ENCODE data around the gene MYH9.

MYH9 gene

DNA sequence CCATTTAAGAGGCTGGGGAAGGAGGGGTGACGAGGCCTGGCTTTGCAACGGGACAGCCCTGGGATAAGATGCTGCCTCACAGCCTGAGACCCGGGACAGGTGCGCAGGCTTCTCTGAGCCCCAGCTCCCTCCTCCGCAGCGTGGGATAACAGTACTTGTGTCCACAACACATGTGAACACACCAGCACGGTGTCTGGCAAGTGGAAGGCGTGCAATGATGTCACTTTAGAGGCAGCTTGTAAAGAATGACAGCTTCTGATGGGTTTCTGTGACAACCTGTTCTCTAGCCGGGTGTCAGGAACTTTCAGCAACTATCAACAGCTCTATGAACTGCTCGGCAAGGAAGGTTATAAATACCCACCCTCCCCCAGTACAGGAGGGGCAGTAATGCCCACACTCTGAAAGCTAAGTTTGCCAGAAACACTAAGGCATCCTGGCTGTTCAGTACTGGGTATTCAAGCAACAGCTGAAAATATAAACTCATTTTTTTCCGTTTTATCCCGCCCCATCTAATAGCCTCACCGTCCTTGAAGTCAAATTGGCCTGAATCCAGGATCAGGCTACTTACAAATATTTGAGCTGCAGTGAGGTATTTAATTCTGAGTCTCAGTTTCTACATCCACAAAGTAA, 59.7 kb downstream of the MYH9 start:
- H3K4me1 ChIP-seq (ENCODE audit: control insufficient read depth, insufficient read depth, low read length) = peaks cover 44% of the 10 kb centered on the region
- H3K36me3 ChIP-seq (ENCODE audit: control insufficient read depth in 2 of 2, insufficient read depth in 1 of 2, low read length in 2 of 2) = peaks cover 0 to 73% of the 10 kb centered on the region in 2 experiments; a peak in 2 of 3 replicates
- ChIA-PET CTCF (interaction anchor here (0.6 to 2.8 kb wide), 11 partner anchors 19 to 159 kb away, joined by 3 to 23 read pairs (median 3); no protein-coding TSS in a partner anchor), POLR2A (interaction anchor here (0.6 to 2.6 kb wide), 18 partner anchors 15 to 154 kb away, joined by 3 to 17 read pairs (median 4); partner anchors contain the start of genes MYH9 and TXN2)
- peak overlapping the region; percentile 85; the same call in 1 of the 2 replicates for H3K27ac ChIP-seq (ENCODE audit: extremely low read depth, low read depth, low read length)
- no peak for TF ChIP-seq ZNF837 (tag by site-specific recombination; IDR thresholded peaks at IDR 0.05)
- TF ChIP-seq, protein P1, sequence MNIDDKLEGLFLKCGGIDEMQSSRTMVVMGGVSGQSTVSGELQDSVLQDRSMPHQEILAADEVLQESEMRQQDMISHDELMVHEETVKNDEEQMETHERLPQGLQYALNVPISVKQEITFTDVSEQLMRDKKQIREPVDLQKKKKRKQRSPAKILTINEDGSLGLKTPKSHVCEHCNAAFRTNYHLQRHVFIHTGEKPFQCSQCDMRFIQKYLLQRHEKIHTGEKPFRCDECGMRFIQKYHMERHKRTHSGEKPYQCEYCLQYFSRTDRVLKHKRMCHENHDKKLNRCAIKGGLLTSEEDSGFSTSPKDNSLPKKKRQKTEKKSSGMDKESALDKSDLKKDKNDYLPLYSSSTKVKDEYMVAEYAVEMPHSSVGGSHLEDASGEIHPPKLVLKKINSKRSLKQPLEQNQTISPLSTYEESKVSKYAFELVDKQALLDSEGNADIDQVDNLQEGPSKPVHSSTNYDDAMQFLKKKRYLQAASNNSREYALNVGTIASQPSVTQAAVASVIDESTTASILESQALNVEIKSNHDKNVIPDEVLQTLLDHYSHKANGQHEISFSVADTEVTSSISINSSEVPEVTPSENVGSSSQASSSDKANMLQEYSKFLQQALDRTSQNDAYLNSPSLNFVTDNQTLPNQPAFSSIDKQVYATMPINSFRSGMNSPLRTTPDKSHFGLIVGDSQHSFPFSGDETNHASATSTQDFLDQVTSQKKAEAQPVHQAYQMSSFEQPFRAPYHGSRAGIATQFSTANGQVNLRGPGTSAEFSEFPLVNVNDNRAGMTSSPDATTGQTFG (tag by site-specific recombination; IDR thresholded peaks at IDR 0.05; ENCODE audit: borderline replicate concordance) = no peak
- no peak for TF ChIP-seq MEIS1 (CRISPR knock-in tag; IDR thresholded peaks at IDR 0.05; ENCODE audit: borderline replicate concordance)
- TF ChIP-seq, protein P2, sequence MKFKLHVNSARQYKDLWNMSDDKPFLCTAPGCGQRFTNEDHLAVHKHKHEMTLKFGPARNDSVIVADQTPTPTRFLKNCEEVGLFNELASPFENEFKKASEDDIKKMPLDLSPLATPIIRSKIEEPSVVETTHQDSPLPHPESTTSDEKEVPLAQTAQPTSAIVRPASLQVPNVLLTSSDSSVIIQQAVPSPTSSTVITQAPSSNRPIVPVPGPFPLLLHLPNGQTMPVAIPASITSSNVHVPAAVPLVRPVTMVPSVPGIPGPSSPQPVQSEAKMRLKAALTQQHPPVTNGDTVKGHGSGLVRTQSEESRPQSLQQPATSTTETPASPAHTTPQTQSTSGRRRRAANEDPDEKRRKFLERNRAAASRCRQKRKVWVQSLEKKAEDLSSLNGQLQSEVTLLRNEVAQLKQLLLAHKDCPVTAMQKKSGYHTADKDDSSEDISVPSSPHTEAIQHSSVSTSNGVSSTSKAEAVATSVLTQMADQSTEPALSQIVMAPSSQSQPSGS (tag by site-specific recombination; IDR thresholded peaks at IDR 0.05; ENCODE audit: low read depth) = 0 out of 2 replicates have a peak, but pooled peaks have one; percentile 15
- no peak for TF ChIP-seq RBAK (tag by site-specific recombination; IDR thresholded peaks at IDR 0.05)
- TF ChIP-seq ZNF521 (tag by site-specific recombination; IDR thresholded peaks at IDR 0.05) = no peak
- peak; percentile 54 for TF ChIP-seq SCRT2 (tag by site-specific recombination; IDR thresholded peaks at IDR 0.05)
- no peaks in the 10 kb centered on the region for H3K9me3 ChIP-seq (ENCODE audit: control insufficient read depth, insufficient read depth, low read depth, low read length)
- H3K4me3 ChIP-seq (ENCODE audit: low read depth, low read length) = no peak overlapping the region

DNA sequence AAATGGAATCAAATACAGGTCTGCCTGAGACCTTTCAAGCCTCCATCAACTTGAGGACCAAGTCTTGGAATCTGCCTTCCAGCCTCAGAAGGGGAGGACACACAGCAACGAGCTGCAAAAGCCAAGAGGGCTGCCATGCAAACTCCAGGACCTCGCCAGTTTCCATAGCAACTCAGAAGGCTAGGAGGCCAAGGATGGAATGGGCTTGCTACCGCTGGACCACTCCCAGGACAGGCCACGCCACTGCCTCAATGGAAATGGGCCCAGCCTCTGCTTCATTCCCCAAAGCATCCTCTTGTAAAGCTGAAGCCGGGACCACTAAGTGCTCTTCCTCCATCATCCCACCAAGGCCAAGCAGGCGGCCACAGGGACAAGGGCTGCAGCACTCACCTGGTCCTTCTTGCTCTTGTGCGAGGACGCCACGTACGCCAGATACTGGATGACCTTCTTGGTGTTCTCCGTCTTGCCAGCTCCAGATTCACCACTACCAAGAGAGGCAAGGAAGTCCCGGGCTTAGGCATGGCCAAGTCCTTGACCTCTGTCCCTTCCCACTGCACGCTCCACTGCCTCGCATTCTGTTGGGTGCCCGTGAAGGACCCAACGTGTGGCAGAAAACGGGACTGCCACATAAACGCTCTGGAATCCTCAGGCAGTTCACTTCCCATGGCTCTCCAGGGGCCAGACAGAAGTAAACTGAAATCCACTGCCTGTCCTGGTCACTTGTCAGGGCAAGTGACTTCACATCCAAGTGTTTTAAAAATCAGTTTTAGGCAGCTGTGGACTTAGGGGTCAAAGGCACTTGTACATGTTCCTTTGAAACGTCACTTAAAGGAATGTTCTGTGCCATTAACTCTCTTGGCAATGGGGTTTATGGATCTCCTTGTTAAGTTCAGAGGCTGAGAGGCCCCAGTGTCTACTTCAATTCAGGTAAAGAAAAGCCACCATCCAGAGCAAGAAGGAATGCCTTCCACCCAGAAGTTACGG, 61.3 kb downstream of the MYH9 start:
- CTCF ChIA-PET = interaction anchor here (1.0 to 2.8 kb wide), 4 partner anchors 17 to 160 kb away, joined by 3 to 23 read pairs (median 10); no protein-coding TSS in a partner anchor
- H3K4me1 ChIP-seq (ENCODE audit: control insufficient read depth, insufficient read depth, low read length) = peaks cover 29% of the 10 kb centered on the region
- peaks cover 0 to 87% of the 10 kb centered on the region in 2 experiments; a peak in 2 of 3 replicates for H3K36me3 ChIP-seq (ENCODE audit: control insufficient read depth in 2 of 2, insufficient read depth in 1 of 2, low read length in 2 of 2)
- no peaks in the 10 kb centered on the region for H3K9me3 ChIP-seq (ENCODE audit: control insufficient read depth, insufficient read depth, low read depth, low read length)
- no peak overlapping the region for H3K27ac ChIP-seq (ENCODE audit: extremely low read depth, low read depth, low read length)
- no peak overlapping the region for H3K4me3 ChIP-seq (ENCODE audit: low read depth, low read length)
- POLR2A ChIA-PET = interaction anchor here (0.9 to 2.2 kb wide), 3 partner anchors 24 to 61 kb away, joined by 3 to 9 read pairs (median 4); partner anchors contain the start of gene MYH9
- TF ChIP-seq MZF1 (tag by site-specific recombination; IDR thresholded peaks at IDR 0.05; ENCODE audit: borderline replicate concordance) (no peak), ZNF335 (tag by site-specific recombination; conservative IDR thresholded peaks at IDR 0.05) (no peak), ZNF140 (tag by site-specific recombination; IDR thresholded peaks at IDR 0.05) (no peak), ZNF677 (tag by site-specific recombination; IDR thresholded peaks at IDR 0.05) (no peak), ZNF274 (IDR thresholded peaks at IDR 0.05; ENCODE audit: low read length) (no peak), ZNF274 (tag by site-specific recombination; IDR thresholded peaks at IDR 0.05; ENCODE audit: borderline replicate concordance) (no peak), ZNF404 (tag by site-specific recombination; IDR thresholded peaks at IDR 0.05) (no peak), KLF8 (tag by site-specific recombination; IDR thresholded peaks at IDR 0.05) (no peak), PRDM1 (tag by site-specific recombination; IDR thresholded peaks at IDR 0.05) (no peak), WT1 (tag by site-specific recombination; IDR thresholded peaks at IDR 0.05) (no peak), SCRT1 (tag by site-specific recombination; IDR thresholded peaks at IDR 0.05; ENCODE audit: borderline replicate concordance) (no peak), ZEB2 (tag by site-specific recombination; IDR thresholded peaks at IDR 0.05) (no peak), ZNF112 (tag by site-specific recombination; IDR thresholded peaks at IDR 0.05) (no peak), ZNF24 (tag by site-specific recombination; IDR thresholded peaks at IDR 0.05) (no peak), ZNF777 (tag by site-specific recombination; IDR thresholded peaks at IDR 0.05; ENCODE audit: borderline replicate concordance) (no peak), ZNF791 (tag by site-specific recombination; IDR thresholded peaks at IDR 0.05) (no peak)
- TF ChIP-seq, protein P3, sequence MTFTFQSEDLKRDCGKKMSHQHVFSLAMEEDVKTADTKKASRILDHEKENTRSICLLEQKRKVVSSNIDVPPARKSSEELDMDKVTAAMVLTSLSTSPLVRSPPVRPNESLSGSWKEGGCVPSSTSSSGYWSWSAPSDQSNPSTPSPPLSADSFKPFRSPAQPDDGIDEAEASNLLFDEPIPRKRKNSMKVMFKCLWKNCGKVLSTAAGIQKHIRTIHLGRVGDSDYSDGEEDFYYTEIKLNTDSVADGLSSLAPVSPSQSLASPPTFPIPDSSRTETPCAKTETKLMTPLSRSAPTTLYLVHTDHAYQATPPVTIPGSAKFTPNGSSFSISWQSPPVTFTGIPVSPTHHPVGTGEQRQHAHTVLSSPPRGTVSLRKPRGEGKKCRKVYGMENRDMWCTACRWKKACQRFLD (tag by site-specific recombination; IDR thresholded peaks at IDR 0.05) = no peak
- TF ChIP-seq, protein P4, sequence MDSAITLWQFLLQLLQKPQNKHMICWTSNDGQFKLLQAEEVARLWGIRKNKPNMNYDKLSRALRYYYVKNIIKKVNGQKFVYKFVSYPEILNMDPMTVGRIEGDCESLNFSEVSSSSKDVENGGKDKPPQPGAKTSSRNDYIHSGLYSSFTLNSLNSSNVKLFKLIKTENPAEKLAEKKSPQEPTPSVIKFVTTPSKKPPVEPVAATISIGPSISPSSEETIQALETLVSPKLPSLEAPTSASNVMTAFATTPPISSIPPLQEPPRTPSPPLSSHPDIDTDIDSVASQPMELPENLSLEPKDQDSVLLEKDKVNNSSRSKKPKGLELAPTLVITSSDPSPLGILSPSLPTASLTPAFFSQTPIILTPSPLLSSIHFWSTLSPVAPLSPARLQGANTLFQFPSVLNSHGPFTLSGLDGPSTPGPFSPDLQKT (IDR thresholded peaks at IDR 0.05; ENCODE audit: borderline replicate concordance, low read depth, low read length) = no peak
- TF ChIP-seq, protein P5, sequence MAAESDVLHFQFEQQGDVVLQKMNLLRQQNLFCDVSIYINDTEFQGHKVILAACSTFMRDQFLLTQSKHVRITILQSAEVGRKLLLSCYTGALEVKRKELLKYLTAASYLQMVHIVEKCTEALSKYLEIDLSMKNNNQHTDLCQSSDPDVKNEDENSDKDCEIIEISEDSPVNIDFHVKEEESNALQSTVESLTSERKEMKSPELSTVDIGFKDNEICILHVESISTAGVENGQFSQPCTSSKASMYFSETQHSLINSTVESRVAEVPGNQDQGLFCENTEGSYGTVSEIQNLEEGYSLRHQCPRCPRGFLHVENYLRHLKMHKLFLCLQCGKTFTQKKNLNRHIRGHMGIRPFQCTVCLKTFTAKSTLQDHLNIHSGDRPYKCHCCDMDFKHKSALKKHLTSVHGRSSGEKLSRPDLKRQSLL (tag by site-specific recombination; IDR thresholded peaks at IDR 0.05) = no peak

Measured in HEK293 (cell line).